SH-SY5Y (cell line): ENCODE data around the gene ELMO1.
A peak's percentile ranks its signal among the peaks of the same experiment; 100 is the strongest.

ENCODE experiments used
- GATA2 ChIP-seq: IDR thresholded peaks from 2 replicates; pipeline ENCODE4 v1.6.1; 2011; ENCODE audit warnings: mild to moderate bottlenecking, low read depth, low read length
- GATA3 ChIP-seq: IDR thresholded peaks from 2 replicates; pipeline ENCODE4 v1.6.1; 2011; ENCODE audit warnings: low read depth, mild to moderate bottlenecking, low read length, moderate library complexity

ELMO1 gene

GRCh38 chr7:37013771-37014170, 434.9 kb downstream of the ELMO1 start:
- TF ChIP-seq GATA2 (no peak), GATA3 (no peak)

GRCh38 chr7:37011151-37011890, 437.3 kb downstream of the ELMO1 start:
- TF ChIP-seq GATA2 = no peak
- no peak for TF ChIP-seq GATA3

- no peak for TF ChIP-seq GATA3
- no peak for TF ChIP-seq GATA2
Measured at GRCh38 chr7:37009125-37009675, 439.5 kb downstream of the ELMO1 start.

GRCh38 chr7:37007691-37008090, 441.0 kb downstream of the ELMO1 start:
- TF ChIP-seq GATA2 (no peak), GATA3 (no peak)

- TF ChIP-seq GATA3 = no peak
- TF ChIP-seq GATA2 = no peak
Measured at GRCh38 chr7:37007268-37007667, 441.4 kb downstream of the ELMO1 start.

- TF ChIP-seq GATA2 (peak; percentile 45; the same call in 1 of the 2 replicates), GATA3 (peak; percentile 68)
Measured at GRCh38 chr7:37006764-37007163, 441.9 kb downstream of the ELMO1 start.

- TF ChIP-seq GATA3 (no peak), GATA2 (no peak)
Measured at GRCh38 chr7:37000511-37000910, 448.2 kb downstream of the ELMO1 start.

- TF ChIP-seq GATA2 (no peak), GATA3 (no peak)
Measured at GRCh38 chr7:36999626-37000485, 448.8 kb downstream of the ELMO1 start.

GRCh38 chr7:36995776-36996175, 452.9 kb downstream of the ELMO1 start:
- TF ChIP-seq GATA2 (no peak), GATA3 (no peak)

GRCh38 chr7:36994456-36995112, 454.1 kb downstream of the ELMO1 start:
- no peak for TF ChIP-seq GATA2
- no peak for TF ChIP-seq GATA3

GRCh38 chr7:36986948-36987724, 461.5 kb downstream of the ELMO1 start:
- no peak for TF ChIP-seq GATA3
- no peak for TF ChIP-seq GATA2

- TF ChIP-seq GATA3 (peak; percentile 75), GATA2 (peak; percentile 87)
Measured at GRCh38 chr7:36986511-36986933, 462.1 kb downstream of the ELMO1 start.

GRCh38 chr7:36985866-36986400, 462.7 kb downstream of the ELMO1 start:
- TF ChIP-seq GATA3 (no peak), GATA2 (no peak)
